HG02759 (cell line): Measurements from ENCODE around the gene CCDC30.
"Not testable (repeated sequence)": the region's sequence is repeated elsewhere in the genome, so short reads cannot be mapped to it uniquely, and the experiment has no call there.

Experiments
- ATAC-seq: cut with Tn5 transposase; IDR thresholded peaks from one replicate; pipeline ENCODE4 v1.9.1; 2021; ENCODE audit warnings: mild to moderate bottlenecking, moderate library complexity; ENCODE audit not compliant: unreplicated experiment

CCDC30 gene

DNA sequence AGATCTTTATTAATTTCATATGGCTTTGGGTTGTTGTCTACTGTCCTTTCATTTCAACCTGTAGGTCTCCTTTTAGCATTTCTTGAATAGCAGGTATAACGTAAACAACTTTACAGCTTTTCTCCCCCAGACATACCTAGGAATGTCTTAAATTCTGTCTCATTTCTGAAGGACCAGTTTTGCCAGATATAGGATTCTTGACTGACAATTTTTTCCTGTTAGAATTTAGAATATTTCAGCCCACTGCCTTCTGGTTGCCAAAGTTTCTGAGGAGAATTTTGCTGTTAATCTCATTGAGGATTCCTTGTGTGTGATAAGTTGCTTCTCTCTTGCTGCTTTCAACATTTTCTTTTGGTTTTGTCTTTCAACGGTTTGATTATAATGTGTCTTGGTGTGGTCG is 60.1 kb downstream of the CCDC30 start:
- no peak for ATAC-seq

GRCh38 chr1:42524330-42524729 is 61.2 kb downstream of the CCDC30 start:
- no peak for ATAC-seq

GRCh38 chr1:42529724-42530181 is 66.7 kb downstream of the CCDC30 start:
- no peak for ATAC-seq

GRCh38 chr1:42531043-42531442 is 68.0 kb downstream of the CCDC30 start:
- ATAC-seq: no peak

GRCh38 chr1:42533101-42533863 is 70.2 kb downstream of the CCDC30 start:
- no peak for ATAC-seq

DNA sequence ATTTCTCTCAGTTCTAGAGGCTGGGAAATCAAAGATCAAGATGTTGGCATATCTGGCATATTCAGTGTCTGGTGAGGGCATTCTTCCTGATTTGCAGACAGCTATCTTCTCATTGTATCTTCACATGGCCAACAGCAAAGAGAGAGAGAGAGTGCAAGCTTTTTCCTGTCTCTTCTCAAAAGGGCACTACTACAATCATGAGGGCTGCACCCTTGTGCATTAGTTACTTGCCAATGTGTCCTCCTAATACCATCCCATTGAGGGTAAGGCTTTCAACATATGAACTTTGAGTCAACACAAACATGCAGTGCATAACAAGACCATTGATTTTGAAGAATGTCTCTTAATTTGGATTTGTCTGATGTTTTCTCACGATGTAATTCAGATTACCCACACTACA is 78.0 kb downstream of the CCDC30 start:
- no peak for ATAC-seq

GRCh38 chr1:42551180-42551579 is 88.1 kb downstream of the CCDC30 start:
- no peak for ATAC-seq

DNA sequence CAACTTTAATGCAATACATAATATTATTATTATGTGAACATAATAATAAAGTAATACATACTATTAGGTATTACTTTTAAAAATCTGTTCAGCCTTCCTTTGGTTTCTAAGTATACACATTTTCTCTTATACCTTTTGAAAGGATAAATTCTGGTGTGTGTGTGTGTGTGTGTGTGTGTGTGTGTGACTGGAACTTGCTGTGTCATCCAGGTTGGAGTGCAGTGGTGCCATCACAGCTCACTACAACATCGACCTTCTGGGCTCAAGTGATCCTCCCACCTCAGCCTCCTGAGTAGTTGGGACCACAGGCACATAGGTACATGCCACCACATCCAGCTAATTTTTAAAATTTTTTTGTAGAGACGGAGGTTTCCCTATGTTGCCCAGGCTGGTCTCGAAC is 88.5 kb downstream of the CCDC30 start:
- ATAC-seq: no peak

DNA sequence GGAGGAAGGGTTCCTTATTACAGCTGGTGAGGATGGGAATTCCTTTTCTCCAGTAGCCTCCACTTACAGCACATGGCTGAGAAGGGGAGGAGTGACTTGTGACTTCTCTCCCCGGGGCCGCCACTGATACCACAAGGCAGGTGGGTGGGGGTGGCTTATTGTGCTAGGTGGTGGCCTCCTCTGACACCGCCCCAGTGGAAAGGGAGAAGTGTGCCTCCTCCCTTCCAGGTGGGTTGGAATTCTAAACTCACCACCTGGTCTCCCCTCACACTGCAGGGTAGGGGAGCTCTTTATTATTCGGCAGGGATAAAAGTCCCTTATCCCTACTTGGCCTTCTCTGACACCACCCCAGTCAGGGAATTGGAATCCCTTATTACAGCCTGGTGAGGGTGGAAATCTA is 89.5 kb downstream of the CCDC30 start:
- no peak for ATAC-seq

DNA sequence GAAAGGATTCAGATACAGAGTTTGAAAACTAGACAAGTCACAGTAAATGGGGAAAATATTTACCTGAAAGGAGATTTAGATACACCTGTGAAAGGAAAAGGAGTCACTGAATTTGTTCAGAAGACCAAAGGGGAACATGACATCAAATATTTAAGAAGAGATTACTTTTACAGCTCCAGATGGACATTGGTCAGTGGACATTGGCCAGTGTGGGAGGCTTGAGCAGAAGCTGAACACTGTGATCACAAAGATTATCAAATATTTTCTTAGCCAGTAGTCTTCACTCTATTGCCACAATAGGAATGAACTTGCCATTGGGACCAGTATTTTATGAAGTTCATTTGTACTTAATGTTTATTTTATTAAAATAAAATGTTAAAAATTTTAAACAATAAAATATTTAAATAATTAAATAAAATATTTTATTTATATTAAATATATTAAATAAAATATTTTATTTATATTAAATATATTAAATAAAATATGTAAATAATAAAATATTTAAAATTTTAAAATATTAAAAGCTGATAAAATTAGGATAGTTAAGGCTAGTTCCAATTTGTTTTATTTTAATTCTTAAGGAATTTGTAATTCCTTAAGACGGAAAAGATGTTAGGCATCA is 94.3 kb downstream of the CCDC30 start:
- no peak for ATAC-seq

DNA sequence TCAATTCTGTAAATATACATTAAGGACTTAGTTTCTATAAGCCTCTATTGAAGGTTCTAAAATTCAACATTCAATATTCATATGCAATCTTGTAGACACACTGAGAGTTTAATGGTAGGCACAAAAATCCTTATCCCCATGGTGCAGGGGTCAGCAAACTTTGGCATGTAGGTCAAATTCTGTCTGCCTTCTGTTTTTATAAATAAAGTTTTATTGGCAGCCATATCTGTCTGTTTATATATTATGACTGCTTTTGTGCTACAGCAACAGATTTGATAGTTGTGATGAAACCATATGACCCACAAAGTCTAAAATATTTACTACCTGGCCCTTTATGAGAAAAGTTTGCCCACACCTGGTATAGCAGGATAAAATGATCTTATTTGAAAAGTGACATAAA is 104.0 kb downstream of the CCDC30 start:
- ATAC-seq: no peak

DNA sequence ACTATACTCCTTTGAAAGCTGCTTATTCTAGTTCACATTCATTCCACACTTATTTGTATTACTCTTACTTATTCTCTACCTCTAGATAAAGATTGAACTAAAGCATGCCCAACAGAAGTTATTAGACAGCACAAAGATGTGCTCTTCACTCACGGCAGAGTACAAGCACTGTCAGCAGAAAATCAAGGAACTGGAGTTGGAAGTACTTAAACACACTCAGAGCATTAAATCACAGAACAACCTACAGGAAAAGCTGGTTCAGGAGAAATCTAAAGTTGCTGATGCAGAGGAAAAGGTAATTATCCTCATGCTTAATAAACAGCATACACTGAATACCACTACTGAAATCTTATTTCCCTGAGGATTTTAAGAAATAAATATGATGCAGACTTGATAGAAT is 113.8 kb downstream of the CCDC30 start:
- no peak for ATAC-seq

GRCh38 chr1:42586016-42586415 is 122.9 kb downstream of the CCDC30 start:
- no peak for ATAC-seq

DNA sequence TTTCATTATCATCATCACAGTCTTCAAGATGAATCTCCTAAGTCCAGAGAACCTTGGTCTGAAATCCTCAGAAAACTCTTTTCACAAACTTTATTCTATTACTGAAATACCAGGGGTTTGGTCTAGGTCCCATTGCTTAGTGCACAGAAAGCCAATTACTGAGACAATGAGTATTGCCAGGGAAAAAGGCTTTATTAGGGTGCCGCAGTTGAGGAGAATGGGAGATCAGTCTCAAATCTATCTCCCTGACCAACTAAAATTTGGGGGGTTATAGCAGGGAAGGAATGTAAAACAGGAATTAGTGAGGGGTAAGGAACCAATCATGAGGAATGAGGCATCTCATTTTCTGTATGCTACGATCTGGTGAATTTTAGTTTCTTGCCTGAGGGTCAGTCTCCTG is 124.7 kb downstream of the CCDC30 start:
- ATAC-seq: no peak

DNA sequence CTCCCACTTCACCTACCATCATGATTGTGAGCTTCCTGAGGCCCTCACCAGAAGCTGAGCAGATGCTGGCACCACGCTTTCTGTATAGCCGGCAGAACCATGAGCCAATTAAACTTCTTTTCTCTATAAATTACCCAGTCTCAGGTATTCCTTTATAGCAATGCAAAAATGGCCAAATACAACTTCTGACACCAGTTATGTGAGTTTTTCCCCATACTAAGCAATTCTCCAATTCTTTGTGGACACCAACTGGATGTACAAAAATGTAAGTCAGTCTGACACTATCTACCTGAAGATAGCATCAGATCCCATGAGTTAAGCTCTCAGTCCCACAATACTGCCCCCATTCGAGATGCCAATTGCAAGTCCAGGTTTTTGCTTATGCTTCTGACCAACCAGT is 129.7 kb downstream of the CCDC30 start:
- no peak for ATAC-seq

GRCh38 chr1:42593486-42594100 is 130.5 kb downstream of the CCDC30 start:
- ATAC-seq: no peak

GRCh38 chr1:42601472-42601871 is 138.4 kb downstream of the CCDC30 start:
- no peak for ATAC-seq

GRCh38 chr1:42613803-42614131 is 150.7 kb downstream of the CCDC30 start:
- no peak for ATAC-seq

GRCh38 chr1:42618866-42619265 is 155.8 kb downstream of the CCDC30 start:
- ATAC-seq: no peak

- no peak for ATAC-seq
Observed at GRCh38 chr1:42620307-42620706, 157.2 kb downstream of the CCDC30 start.

DNA sequence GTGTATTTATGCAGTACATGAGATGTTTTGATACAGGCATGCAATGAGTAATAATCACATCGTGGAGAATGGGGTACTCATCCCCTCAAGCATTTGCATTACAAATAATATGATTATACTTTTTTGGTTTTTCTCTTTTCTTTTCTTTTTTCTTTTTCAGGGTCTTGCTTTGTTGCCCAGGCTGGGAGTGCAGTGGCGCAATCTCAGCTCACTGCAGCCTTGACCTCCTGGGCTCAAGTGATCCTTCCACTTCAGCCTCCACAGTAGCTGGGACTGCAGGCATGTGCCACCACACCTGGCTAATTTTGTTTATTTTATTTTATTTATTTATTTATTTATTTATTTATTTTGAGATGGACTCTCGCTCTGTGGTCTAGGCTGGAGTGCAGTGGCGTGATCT is 158.1 kb downstream of the CCDC30 start:
- not testable (repeated sequence) for ATAC-seq

- ATAC-seq: not testable (repeated sequence)
Observed at GRCh38 chr1:42627205-42627604, 164.1 kb downstream of the CCDC30 start.
